GM12878 (cell line): ENCODE results near the gene AIF1. TPM values are rescaled to one million over a fixed set of nuclear protein-coding genes. Genes with fewer than 3 reads are reported as not detected.

Source experiments
- CBX5 ChIP-seq: sonication (generic); IDR thresholded peaks from 2 replicates; pipeline ENCODE4 v1.6.1; 2016; ENCODE audit warnings: low read depth, moderate library complexity, mild to moderate bottlenecking, inconsistent platforms
- E2F4 ChIP-seq: IDR thresholded peaks from 2 replicates; pipeline ENCODE4 v1.6.1; 2012; ENCODE audit warnings: low read depth, low read length, improper control_type of control experiment
- MLLT1 ChIP-seq: fragments of 450-650 bp; IDR thresholded peaks from 2 replicates; pipeline ENCODE4 v1.6.1; 2016; ENCODE audit warnings: mild to moderate bottlenecking
- NR2C2 ChIP-seq: IDR thresholded peaks from 2 replicates; pipeline ENCODE4 v1.6.1; 2011; ENCODE audit warnings: borderline replicate concordance, low read depth; ENCODE audit not compliant: control insufficient read depth, insufficient read length
- SIX5 ChIP-seq: IDR thresholded peaks from 2 replicates; pipeline ENCODE4 v1.6.1; 2011; ENCODE audit warnings: mild to moderate bottlenecking, low read depth, low read length, moderate library complexity; ENCODE audit not compliant: severe bottlenecking
- SREBF2 ChIP-seq: IDR thresholded peaks from 2 replicates; pipeline ENCODE4 v1.6.1; 2012; ENCODE audit warnings: mild to moderate bottlenecking, low read length
- SRF ChIP-seq, 2 experiments: IDR thresholded peaks; 2 replicates each; pipeline ENCODE4 v1.6.1; 2011; ENCODE audit warnings: low read depth in 2 of 2, low read length in 2 of 2, mild to moderate bottlenecking in 1 of 2, moderate library complexity in 1 of 2
- USF2 ChIP-seq: IDR thresholded peaks from 2 replicates; pipeline ENCODE4 v1.6.1; 2011; ENCODE audit warnings: low read depth, low read length, improper control_type of control experiment, borderline replicate concordance
- ZNF274 ChIP-seq: IDR thresholded peaks from one replicate; pipeline ENCODE4 v1.8.0; 2011; ENCODE audit not compliant: insufficient read length, insufficient read depth
- polyA plus RNA-seq, 11 experiments: library from polyadenylated mRNA; depleted of rRNA in 4 of 11; unstranded in 6 of 11; stranded (reverse) in 5 of 11; fragments of >200 nt; fragmentation: Nextera tagmentation in 4 of 11; fragmentation: Illumina TruSeq in 1 of 11; extraction: Ambion mirVana in 4 of 11; extraction: Trizol in 1 of 11; gene quantifications; 1 replicate in 1 of 11; 2 replicates in 10 of 11; pipeline versions ENCODE4 v1.2.1 to v1.2.3, GENCODE V29; 2011 to 2016; ENCODE audit warnings: inconsistent platforms in 2 of 11, missing spikeins in 2 of 11, low read depth in 1 of 11
- total RNA-seq, 4 experiments: library from RNA; depleted of rRNA in 3 of 4; stranded (reverse); fragments of >200 nt in 3 of 4; fragmentation: Illumina TruSeq in 1 of 4; extraction: Trizol in 1 of 4; gene quantifications; 2 replicates each; pipeline versions ENCODE4 v1.2.1 to v1.2.3, GENCODE V29; 2013 to 2021

The AIF1 gene
- total and polyA plus RNA-seq, 10 of the 15 experiments (the other 5 are each of a cell fraction or from before 2014, with no cell fraction given), result 1.9 to 256 (median 134) TPM

GRCh38 chr6:31578184-31579118, 36.6 kb upstream of the AIF1 start (continued):
- TF ChIP-seq CBX5, result no peak
- TF ChIP-seq NR2C2, result no peak
- no peak for TF ChIP-seq SIX5
- TF ChIP-seq MLLT1, result no peak
- no peak for TF ChIP-seq ZNF274
- TF ChIP-seq SRF (IDR thresholded peaks at IDR 0.05; ENCODE audit: low read depth in 2 of 2, low read length in 2 of 2), result no peak
- no peak for TF ChIP-seq SREBF2
- no peak for TF ChIP-seq USF2
- no peak for TF ChIP-seq E2F4
